22Rv1 (cell line): Measurements from ENCODE around the gene LPIN3.

ENCODE experiments used
- CTCF ChIP-seq: fragments of 450-650 bp; IDR thresholded peaks from 2 replicates; pipeline ENCODE4 v1.5.1; 2017; ENCODE audit warnings: mild to moderate bottlenecking
- ZFX ChIP-seq: fragments of 450-650 bp; IDR thresholded peaks from 2 replicates; pipeline ENCODE4 v1.6.1; 2017; ENCODE audit warnings: antibody characterized with exemption, borderline replicate concordance

GRCh38 chr20:41348430-41349172, 8.0 kb downstream of the LPIN3 start:
- TF ChIP-seq CTCF (no peak), ZFX (no peak)
